NCI-H1930 (cell line): Measurements from ENCODE around the gene MYH9.

Experiments
- DNase-seq, 2 experiments: peaks; one replicate each; lab custom pipeline; 2025; lab: John Stamatoyannopoulos, UW

The MYH9 gene

GRCh38 chr22:36367479-36367878 is 20.3 kb downstream of the MYH9 start:
- DNase-seq, result no peak

DNA sequence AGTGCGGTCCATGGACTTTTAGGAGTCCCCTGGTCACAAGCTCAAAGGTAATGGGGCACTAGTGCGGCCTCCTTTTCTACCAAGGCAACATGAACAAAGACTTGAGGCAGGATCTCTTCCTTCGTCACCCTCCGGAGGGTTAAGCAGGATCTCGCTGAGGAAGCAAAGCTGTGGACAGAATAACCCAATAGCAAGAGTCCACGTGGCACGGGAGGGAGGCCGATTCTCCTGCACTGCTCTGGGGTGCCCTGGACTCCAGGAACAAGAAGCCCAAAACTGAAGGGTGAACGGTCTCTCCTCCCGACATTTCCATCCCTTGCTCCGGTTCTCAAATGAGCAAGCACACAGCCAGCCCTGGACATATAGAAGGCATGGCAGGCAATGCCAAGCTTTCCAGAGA is 20.7 kb downstream of the MYH9 start:
- no peak for DNase-seq

- no peak for DNase-seq
Measured at GRCh38 chr22:36366291-36366708, 21.5 kb downstream of the MYH9 start.

DNA sequence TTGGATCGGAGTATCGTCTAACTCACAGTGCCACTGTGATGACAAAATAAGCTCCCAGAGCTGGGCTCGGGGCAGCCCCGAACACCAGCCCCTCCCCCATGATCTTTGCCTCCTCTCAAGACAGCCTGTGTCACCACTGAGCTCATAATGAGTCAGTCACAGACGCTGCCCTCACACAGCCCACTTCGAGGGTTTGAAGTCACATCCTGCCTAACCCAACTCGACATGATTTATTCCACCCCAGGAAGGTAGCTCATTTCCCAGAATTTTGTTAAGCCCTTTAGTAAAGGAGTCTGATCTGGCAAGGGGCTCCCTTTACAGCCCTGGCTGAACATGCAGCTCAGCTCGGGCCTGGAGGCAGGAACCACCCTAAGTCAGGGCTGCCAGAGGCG is 22.8 kb downstream of the MYH9 start:
- DNase-seq, result no peak

DNA sequence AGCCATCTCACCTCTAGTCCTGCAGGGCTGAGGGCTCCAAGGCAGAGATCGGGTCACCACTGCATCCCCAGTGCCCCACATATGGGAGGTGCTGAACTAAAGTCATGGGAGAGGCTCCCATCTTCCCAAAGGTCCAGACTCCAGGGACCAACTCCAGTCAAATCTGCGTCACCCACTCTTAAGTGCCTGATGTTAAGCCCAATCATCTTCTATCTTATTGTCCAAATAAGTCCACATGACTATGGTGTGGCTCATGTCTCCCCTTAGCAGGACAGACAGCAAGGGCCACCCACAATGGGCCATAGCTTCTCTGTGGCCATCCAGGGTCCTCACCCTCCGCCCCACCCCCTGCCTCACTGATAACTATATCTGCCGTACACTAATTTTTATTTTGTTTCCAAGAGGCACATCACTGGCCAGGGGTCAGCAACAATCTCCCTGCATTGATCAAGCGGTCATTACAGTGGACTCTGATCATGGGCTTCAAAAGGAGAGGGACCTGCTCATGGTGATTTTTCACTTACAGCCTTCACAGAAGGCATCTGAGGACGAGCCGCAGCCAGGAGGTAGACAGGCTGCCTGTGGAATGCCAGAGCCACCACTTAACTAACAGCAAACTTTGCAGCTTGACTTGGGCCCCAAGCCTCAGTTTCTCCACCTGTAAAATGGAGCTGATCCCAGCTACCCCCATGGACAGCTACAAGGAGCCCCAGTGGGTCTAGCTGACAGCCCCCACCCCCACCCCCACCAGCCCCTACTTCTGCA is 23.3 kb downstream of the MYH9 start:
- DNase-seq, result no peak

DNA sequence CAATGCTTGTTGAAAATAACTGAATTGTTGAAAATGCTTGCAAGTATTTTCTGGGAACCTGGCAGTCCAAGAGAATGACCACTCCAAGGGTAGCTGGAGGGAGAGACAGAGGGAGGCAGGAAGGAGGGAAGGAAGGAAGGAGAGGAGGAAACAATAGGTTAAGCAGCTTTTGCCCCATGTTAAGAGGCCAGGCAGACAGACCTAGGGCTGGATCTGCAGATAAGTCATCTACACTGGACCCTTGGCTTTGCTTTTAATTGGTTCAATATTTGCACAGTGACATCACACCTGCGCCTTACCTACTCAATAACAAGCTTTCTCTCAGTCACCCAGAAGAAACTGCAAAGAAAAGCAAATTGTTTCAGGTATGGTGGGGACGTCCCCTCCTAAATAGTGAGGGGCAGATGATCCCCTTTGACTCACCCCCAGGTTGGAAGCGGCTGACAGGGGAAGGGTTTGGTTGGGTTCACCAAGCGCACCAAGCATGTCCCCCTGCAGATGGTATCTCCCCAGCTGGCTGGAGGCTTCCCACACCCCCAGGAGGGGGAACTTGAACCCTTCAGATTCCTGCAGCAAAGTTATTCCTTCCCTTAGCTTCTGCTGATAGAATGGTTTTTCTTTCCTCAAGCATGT is 24.3 kb downstream of the MYH9 start:
- no peak for DNase-seq

GRCh38 chr22:36362932-36363331 is 24.8 kb downstream of the MYH9 start:
- no peak for DNase-seq

DNA sequence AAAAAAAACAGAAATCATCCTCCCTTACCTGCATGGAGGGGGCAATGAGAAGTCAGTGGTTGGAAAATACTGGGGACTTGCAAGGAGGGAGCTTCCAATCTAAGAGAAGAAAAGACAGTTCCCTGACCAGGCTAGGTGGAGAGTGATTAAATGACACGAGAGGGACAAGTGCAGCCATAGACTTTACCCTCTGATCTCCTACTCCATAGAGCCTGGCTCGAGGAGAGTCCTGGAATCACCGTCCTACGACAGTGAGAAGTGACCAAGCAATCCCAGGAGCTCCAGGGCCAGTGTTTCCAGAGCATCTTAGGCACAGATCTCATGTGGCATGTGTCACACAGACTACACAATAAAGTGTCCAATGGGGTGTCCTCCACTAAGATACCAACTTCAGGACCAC is 25.7 kb downstream of the MYH9 start:
- no peak for DNase-seq

GRCh38 chr22:36360871-36361383 is 26.8 kb downstream of the MYH9 start:
- no peak for DNase-seq

GRCh38 chr22:36360011-36360410 is 27.8 kb downstream of the MYH9 start:
- no peak for DNase-seq

DNA sequence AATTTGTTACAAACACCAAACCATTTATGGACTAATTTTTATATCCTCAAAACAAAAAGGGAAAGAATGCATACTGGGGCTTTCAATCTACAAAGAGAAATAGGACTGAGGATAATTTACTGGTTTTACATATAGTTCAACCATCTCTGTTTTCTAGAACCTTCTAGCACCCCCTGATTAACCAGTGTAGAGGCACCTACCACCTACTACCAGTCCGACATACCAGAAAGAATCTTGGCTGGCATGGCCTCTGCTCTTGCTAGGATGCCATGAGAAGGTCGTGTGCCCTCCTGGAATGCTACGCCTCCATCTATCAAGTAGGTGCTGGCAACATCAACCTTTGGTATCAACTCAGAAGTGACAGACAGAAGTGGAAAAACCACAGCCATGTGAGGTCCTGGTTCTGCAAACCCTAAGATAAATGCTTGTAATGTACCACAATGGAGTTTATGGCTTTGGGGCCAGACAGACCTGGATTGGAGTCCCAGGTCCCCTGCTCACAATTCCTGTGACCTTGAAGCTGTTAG is 28.2 kb downstream of the MYH9 start:
- DNase-seq, result no peak

DNA sequence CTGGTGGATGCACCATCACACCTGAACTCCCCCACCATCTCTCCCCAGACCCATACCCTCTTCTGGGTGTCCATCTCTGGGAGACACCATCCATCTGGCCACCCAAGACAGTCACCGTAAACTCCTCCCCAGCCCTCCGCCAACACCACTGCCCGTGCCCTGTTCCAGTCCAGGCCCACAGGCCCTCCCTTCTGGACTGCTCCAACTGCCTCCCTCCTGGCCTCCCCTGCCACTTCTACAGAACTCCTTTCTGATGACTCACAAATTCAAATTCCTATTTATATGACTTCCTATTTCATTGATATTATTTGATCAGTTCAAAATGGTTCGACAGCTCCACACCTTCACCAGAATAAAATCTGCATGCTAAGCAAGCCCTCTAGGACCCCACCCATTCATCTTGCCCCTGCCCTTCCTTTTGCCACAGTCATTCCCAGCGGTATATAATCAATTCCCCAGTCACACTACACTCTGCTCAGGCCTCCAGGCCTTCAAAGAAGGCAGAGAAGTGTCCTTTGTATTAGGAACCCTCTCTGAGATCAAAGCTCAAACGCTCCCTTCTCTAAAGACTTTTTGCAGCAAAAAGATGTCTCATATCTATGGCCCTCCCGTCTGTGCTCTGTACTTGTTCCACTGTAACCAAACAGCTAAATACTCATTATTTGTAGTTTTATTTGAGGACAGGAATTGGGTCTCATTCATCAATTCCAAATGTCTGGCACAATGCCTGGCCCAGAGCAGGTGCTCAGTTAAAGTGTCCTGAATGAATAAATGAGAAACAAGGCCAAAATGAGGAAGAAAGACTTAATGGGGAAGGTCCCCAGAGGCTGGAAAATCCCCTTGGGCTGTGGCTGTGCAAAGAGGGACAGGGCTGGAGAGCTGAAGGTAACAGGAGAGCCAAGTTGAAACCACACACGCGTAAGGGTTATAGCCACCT is 29.0 kb downstream of the MYH9 start:
- DNase-seq, result no peak

DNA sequence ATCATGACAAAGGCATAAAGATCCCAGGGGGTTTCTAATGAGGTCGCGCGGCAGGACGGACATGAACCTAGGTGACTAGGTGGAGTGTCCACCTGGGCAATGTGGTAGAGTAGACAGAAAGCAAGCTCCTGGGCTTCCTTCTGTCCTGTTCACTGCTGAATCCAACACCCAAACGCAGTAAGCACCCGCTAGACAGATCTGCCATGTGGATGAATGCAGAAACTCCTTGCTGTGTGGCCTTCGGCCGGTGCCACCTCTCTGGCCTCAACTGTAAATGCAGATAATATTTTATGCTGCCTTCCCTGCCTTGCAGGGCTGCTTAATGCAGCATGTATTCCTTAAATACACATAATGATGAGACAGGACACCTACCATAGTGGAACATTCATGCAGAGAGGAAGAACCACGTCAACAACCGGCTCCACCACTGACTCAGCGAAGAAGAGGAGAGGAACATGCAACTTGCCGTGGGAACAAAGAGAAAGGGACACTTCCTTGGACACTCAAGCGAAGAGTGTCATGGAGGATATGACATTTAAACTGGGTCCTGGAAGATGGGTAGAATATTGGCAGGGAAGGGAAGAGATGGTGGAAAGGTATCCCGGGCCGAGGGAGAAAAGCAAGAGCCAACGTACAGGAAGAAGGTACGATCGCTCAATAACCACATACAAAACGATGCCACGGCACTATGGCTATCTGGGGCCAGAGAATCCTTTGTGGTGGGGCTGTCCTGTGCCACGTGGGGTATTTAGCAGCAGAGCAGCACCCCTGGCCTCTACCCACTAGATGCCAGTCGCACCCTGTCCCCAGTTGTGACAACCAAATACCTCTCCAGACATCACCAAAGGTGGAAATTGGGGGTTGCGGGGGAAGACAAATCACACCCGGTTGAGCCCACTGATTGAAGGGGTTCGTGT is 30.8 kb downstream of the MYH9 start:
- DNase-seq, result no peak

GRCh38 chr22:36355894-36356293 is 31.9 kb downstream of the MYH9 start:
- no peak for DNase-seq

GRCh38 chr22:36355362-36355761 is 32.4 kb downstream of the MYH9 start:
- no peak for DNase-seq

- no peak for DNase-seq
Measured at GRCh38 chr22:36352803-36353507, 34.8 kb downstream of the MYH9 start.

DNA sequence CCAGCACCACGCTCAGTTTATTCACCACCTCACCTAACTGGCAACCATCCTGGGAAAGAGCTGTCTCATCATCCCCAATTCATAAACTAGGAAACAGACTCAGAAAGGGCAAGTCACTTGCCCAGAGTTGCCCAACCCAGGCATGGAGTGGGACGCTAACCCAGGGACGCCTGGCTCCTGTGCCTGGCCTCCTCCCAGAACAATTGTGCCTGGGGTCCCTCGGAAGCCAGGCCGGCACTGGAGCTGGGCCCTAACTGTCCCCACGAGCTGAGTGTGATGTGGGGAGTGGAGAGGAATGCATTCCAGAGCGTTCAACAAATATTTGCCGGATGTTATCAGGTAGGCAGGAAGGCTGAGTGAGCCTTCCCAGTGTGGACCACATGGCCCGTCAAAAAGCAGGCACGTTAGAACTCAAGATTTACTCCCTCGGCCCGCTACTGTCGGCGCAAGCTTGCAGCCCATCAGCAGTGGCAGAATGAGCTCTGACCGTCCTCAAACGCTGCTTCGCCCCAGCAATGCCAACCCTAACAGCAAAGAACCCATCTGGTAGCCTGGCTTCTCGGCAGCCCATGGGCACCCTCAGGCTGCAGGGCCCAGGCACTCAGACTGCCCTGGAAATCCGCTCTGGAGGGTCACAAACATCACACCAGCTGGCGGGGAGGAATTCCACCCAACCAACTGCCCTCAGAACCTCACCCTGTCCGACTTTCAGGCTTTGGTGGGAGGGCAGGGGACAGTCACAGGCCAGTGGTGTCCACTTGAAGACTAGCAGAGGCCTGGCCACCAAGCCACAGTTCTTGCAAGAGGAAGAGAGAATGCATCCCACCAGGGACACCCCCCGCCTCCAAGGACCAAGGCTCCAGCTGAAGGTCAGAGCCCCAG is 35.6 kb downstream of the MYH9 start:
- no peak for DNase-seq

GRCh38 chr22:36350751-36351594 is 36.8 kb downstream of the MYH9 start:
- no peak for DNase-seq

GRCh38 chr22:36349726-36350125 is 38.0 kb downstream of the MYH9 start:
- no peak for DNase-seq
